GM18909 (cell line): Measurements from ENCODE around the gene CARD11.

Experiments used
- ATAC-seq: cut with Tn5 transposase; IDR thresholded peaks from one replicate; pipeline ENCODE4 v1.9.1; 2021; ENCODE audit warnings: mild to moderate bottlenecking; ENCODE audit not compliant: unreplicated experiment, poor library complexity

CARD11 gene

GRCh38 chr7:2953099-2953498 lies 90.6 kb downstream of the CARD11 start:
- ATAC-seq = no peak

GRCh38 chr7:2952316-2952715 lies 91.4 kb downstream of the CARD11 start:
- ATAC-seq = no peak

DNA sequence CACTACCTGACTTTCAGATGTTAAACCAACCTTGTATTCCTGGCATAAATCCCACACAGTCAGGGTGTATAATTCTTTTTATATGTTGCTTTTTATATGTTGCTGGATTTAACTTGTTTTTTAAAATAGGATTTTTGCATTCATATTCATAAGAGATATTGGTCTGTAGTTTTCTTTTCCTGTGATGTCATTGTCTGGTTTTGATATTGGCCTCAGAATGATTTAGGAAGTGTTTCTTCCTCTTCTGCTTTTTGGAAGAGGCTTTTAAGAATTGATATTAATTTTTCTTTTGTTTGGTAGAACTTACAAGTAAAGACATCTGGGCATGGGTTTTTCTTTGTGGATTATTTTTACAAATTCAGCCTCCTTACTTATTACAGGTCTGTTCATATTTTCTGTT lies 93.1 kb downstream of the CARD11 start:
- ATAC-seq = no peak

DNA sequence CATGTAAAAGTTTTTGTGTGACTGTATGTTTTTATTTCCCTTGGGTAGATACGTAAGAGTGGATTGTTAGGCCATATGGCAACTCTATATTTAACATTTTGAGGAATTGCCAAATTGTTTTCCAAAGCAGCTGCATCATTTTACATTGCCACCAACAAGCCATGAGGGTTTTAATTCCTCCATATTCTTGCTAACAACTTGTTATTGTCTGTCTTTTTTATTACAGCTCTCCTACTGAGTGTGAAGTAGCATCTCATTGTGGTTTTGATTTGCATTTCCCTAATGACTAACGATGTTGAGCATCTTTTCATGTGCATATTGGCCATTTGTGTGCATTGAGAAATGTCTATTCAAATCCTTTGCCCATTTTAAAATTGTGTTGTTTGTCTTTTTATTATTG lies 94.9 kb downstream of the CARD11 start:
- no peak for ATAC-seq

- ATAC-seq = no peak
These were observed 96.4 kb downstream of the CARD11 start for GRCh38 chr7:2947058-2947780.

DNA sequence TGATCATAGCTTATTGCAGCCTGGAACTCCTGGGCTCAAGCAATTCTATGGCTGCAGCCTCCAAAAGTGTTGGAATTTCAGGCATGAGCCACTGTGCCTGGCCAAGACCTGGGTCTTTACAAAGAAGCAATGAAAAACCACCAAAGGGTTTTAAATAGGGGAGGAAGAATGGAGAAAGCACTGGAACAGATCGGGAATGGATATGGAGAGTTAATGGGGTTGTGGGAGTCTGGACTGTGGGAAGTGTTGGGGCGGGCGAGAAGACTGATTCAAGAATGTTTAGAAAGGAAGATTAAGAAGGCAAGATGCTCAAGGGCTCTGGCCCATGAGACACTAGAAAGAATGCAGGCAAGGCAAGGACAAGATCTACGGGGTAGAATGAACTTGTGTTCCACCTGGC lies 98.5 kb downstream of the CARD11 start:
- no peak for ATAC-seq

DNA sequence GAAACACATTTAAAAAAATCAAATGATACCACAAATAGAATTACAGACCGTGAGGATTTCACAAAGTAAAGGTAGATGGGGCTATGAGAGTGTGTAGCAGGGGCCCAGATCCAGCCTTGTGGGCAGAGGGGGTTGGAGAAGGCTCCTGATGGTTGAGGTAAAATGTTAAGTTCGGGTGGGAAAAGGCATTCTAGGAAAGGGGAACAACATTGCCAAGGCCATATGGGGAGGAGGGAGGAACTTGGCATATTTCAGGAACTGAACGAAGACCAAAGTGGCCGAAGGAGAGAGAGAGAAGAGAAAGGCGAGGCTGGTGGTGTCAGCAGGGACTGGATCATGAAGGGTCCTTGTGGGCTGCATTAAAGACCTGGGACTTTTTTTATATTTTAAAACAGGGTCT lies 98.9 kb downstream of the CARD11 start:
- ATAC-seq = no peak

DNA sequence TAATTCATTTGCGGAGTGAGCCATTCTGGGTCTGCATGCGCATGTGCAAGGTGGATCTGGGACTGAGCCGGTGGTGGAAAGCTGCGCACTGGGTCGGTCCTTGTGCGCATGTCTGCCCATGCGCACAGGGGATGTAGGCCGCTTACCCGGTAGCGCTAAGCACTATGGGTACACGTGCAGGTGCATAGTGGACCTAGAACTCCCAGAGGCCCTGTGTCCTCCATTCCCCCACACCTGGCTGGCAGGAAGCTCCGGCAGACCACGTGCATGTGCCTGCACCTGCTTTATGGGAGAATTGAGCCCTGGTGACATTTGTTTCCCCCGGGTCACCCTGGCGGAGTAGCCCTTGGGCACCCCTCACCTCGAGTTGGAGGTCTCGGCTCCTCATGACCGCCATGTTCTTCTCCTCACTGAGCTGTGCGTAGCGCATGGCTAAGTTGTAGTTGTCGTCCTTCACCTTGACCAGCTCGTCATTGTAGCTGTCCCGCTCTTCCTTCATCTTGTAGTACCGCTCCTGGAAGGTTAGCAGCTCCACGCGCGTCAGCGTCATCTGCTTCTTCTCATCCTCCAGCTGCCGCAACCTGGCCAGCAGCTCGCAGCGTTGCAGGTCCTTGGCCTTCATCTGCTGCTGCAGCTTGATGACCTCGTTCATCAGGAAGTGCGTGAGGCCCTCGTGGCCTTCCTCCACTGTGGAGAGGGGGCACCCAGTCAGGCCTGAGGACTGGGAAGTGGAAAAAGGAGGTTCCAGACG lies 99.6 kb downstream of the CARD11 start:
- ATAC-seq = no peak

GRCh38 chr7:2941216-2941859 lies 102.3 kb downstream of the CARD11 start:
- no peak for ATAC-seq

DNA sequence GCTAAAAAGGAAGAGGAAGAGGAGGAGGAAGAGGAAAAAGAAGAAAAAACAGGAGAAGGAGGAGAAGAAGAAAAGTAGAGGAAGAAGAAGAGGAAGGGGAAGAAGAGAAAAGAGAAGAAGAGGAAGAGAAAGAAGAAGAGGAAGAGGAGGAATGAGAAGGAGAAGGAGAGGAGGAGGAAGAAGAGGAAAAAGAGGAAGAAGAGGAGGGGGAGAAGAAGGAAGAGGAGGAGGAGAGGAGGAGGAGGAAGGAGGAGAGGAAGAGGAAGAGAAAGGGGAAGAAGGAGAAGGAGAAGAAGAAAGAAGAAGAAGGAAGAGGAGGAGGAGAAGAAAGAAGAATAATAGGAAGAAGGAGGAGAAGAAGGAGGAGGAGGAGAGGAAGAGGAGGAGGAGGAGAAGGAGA lies 103.2 kb downstream of the CARD11 start:
- no peak for ATAC-seq

DNA sequence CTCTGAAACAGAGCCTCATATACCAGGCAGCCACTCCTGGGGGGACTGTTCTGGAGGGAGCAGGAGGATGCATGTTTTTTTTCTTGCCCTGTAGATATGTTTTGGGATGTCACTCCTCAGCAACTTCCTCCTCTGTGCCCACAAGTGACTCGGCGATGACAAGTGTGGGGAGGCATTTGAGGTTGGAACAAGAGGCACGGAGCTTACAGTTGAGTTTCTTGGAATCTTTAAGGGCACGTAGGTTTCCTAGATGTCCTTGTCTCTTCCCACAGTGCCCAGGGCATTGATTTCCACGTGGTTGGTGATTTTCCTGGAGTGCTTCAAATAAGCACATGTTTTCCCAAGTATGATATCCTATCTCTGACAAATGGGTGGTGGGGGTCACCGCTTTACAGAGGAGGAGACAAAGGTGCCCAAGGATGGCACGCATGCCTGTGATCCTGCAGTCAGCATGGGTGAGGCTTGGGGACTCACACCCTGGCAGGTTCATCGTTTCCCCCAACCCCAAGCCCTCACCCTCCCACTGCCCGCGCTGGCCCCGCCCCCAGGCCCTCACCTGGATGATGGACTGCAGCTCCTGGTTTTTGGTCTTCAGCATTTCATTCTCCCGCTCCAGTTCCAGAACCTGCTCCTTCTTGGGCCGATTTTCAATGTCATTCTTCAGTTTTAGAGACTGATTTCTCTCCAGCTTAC lies 104.3 kb downstream of the CARD11 start:
- no peak for ATAC-seq

GRCh38 chr7:2938514-2939192 lies 105.0 kb downstream of the CARD11 start:
- no peak for ATAC-seq

DNA sequence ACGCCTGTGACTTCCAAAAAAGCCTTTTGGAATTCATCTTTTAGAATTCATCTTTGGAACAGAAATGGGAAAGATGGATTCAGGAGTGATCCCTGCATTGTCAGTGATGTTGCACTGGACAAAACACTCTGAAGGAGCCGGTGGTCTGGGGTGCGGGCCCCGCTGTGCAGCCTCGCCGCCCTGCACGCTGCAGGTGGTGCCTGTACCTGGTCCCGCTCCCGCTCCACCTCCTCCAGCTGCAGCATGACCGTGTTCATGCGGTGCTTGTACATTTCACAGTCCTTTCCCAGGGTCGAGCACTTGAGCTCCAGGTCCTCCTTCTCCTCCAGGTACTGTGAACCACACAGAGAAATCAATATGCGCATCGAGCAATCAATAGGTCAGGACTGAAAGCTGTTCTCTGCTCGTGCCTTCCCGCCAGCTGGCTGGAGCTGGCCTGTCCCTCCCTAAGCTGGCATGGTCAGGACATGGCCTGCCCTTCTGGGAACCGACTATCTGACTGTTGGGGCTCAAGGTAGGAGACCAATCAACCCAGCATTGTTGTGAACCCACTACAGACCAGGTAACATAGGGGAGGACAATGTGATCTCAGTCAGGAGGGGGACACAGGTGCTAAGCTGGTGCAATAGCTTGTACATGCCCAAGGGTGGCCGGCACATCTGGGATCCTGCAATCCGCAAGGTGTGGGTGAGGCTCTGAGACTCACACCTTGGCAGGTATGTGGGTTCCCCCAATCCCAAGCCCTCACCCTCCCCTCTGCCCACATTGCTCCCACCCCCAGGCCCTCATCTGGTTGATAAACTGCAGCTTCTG lies 105.8 kb downstream of the CARD11 start:
- no peak for ATAC-seq

DNA sequence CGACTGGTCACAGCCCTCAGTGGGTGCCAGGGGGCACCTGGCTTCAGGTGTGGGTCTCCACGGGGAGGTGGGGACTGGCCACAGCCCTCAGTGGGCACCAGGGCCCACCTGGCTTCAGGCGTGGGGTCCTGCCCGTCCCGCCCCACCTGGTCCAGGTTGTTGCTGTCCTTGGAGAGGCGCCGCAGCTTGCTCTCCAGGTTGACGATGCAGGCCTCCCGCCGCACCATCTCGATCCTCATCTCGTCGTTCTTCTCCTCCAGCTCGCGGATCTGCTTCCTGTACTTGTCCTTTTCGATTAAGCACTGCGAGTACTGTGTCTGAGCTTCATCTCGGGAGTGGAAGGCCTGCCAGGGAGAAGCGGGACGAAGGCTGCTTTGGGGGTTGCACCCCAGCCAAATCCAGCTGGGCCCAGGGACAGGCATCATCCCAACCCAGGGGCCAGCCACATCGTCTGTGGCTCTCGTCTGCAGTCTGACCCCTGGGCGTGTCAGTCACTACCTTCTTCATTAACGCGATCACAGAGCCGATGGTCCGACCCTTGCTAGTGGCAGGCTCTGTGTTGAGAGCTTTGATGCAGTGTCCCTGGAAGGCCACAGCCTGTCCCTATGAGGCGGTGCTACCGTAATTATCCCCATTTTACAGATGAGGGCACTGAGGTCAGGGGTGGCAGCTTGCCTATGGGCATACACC lies 106.6 kb downstream of the CARD11 start:
- ATAC-seq = no peak

DNA sequence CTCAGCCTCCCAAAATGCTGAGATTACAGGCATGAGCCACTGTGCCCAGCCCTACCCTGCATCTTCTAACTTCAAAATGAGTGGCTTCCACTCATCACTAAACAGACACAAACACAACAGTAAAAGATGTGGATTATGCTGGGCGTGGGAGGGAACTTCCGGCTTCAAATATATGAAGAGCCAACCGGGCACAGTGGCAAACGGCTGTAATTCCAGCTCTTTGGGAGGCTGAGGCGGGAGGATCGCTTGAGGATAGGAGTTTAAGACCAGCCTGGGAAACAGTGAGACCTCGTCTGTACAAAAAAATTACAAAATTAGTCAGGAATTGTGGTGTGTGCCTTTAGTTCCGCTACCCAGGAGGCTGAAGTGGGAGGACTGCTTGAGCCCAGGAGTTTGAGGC lies 107.4 kb downstream of the CARD11 start:
- no peak for ATAC-seq

DNA sequence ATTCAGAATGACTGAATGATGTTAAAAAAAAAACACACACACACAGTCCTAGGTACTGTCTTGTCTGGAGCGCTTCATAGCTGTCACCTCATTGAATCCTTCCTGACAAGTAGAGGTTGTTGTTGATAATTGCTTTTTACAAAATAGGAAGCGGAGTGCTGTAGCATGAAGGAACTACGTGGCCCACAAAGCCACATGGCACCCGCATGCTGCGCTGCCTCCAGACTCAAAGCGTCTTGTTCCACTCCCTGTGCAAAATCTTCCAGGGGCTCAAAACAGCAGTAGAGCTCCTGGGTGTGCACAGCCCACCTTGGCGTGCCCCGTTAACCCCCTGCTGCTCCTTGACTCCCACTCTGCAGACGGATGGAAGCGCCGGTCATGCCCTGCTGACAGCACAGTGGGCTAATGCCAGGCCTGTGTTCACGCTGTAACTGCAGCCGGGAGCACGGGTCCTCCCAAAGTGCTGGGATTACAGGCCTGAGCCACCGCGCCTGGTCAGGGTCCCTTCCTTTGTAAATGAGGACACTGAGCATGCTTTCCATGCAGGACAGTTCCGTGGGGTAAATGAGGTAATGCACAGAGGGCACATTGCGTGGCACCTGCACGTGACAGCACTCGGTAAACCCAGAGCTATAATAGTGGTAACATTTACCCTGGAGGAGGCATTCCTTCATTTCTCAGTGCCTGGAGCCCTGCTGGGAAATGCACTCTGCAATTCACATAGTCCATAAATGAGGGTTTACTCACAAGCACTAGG lies 108.5 kb downstream of the CARD11 start:
- ATAC-seq = no peak

DNA sequence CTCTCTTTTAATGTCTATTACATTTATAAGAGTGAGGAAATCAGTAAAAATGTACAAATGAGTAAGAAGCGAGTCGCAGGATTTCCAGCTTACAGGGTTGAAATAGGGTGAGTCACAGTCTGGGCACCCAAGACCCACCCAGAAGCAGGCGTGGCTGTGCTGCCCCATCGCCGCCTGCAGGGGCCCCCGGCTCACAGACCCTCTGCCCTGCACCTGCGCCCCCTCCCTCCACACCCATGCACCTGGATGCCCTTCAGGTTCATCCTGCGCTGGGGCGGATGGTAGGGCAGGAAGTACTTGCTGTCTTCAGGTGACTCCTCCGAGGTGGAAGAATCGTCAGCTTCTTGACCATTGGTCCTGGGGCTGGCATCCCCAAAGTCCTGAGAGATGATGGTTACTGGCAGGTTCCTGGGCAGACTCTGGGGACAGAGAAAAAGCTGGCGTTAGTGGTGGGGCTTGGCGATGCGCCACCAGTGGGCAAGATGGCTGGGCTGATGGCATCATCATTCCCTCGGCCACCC lies 109.4 kb downstream of the CARD11 start:
- no peak for ATAC-seq
